Common myeloid progenitor, CD34-positive (primary cell): ENCODE data around the gene RALBP1.

Experiments used
- CTCF ChIA-PET: fragments of 350-600 bp; sonication (Branson Sonifier 250); formaldehyde crosslinking; loops from one replicate; lab custom pipeline; 2021; ENCODE audit warnings: antibody characterized with exemption; lab: Charles Lee
- POLR2A ChIA-PET: fragments of 350-600 bp; sonication (Branson Sonifier 250); formaldehyde crosslinking; loops from one replicate; lab custom pipeline; 2021; ENCODE audit warnings: antibody characterized with exemption; lab: Charles Lee
- DNase-seq, 3 donors: peaks; one replicate each; pipeline versions ENCODE4 v3.0.0 to v3.0.0-alpha.2; 2013
- H3K27ac ChIP-seq, 2 experiments: 1 replicate in 1 of 2; 2 replicates in 1 of 2; pipeline ENCODE4 v1.7.0; 2013; ENCODE audit warnings: inconsistent platforms in 2 of 2, low read length in 2 of 2, mild to moderate bottlenecking in 2 of 2, low read depth in 1 of 2, moderate library complexity in 1 of 2; ENCODE audit not compliant: severe bottlenecking in 2 of 2, insufficient read depth in 1 of 2, poor library complexity in 1 of 2
- H3K27me3 ChIP-seq, 5 experiments: replicated peaks in 2 of 5; 1 replicate in 3 of 5; 2 replicates in 2 of 5; pipeline versions ENCODE4 v1.6.1 to v1.7.0; 2013; ENCODE audit warnings: low read length in 4 of 5, mild to moderate bottlenecking in 2 of 5, moderate library complexity in 2 of 5, inconsistent platforms in 1 of 5; ENCODE audit not compliant: insufficient read depth in 5 of 5, control insufficient read depth in 4 of 5
- H3K36me3 ChIP-seq, 4 experiments: 1 replicate in 2 of 4; 2 replicates in 2 of 4; pipeline versions ENCODE4 v1.6.1 to v1.7.0; 2013; ENCODE audit warnings: low read length in 3 of 4, control low read depth in 1 of 4, mild to moderate bottlenecking in 1 of 4; ENCODE audit not compliant: control insufficient read depth in 4 of 4, insufficient read depth in 4 of 4
- H3K4me1 ChIP-seq, 4 experiments: 1 replicate in 3 of 4; 2 replicates in 1 of 4; pipeline versions ENCODE4 v1.6.1 to v1.7.1; 2013; ENCODE audit warnings: low read length in 3 of 4, mild to moderate bottlenecking in 3 of 4, control low read depth in 1 of 4, inconsistent platforms in 1 of 4, moderate library complexity in 1 of 4; ENCODE audit not compliant: control insufficient read depth in 4 of 4, insufficient read depth in 4 of 4; ENCODE audit errors: control extremely low read depth in 1 of 4
- H3K4me3 ChIP-seq, 7 experiments: 1 replicate in 4 of 7; 2 replicates in 3 of 7; pipeline versions ENCODE4 v1.5.1 to v1.7.0; 2013; ENCODE audit warnings: mild to moderate bottlenecking in 7 of 7, low read length in 6 of 7, moderate library complexity in 6 of 7, inconsistent platforms in 2 of 7, low read depth in 2 of 7, control low read depth in 1 of 7; ENCODE audit not compliant: insufficient read depth in 4 of 7, control insufficient read depth in 1 of 7; ENCODE audit errors: extremely low read depth in 1 of 7
- H3K9me3 ChIP-seq, 5 experiments: 1 replicate in 4 of 5; 2 replicates in 1 of 5; pipeline versions ENCODE4 v1.6.1 to v1.7.1; 2013; ENCODE audit warnings: low read length in 4 of 5, mild to moderate bottlenecking in 2 of 5, inconsistent platforms in 1 of 5, low read depth in 1 of 5, moderate library complexity in 1 of 5; ENCODE audit not compliant: control insufficient read depth in 4 of 5, insufficient read depth in 2 of 5; ENCODE audit errors: control extremely low read depth in 1 of 5
- WGBS: methylation state at CpG from one replicate; pipeline ENCODE4 v1.1.5; 2013; ENCODE audit not compliant: insufficient coverage; 5-methylcytosine and 5-hydroxymethylcytosine counted together

The RALBP1 gene

GRCh38 chr18:9539938-9540337 is 64.6 kb downstream of the RALBP1 start:
- Histone ChIP-seq H3K27me3 (no peaks in the 10 kb centered on the region), H3K4me3 (no peak overlapping the region), H3K4me1 (no peaks in the 10 kb centered on the region), H3K9me3 (no peaks in the 10 kb centered on the region), H3K27ac (no peak overlapping the region), H3K36me3 (peaks cover 4 to 49% (median 30%) of the 10 kb centered on the region in 4 experiments)
- ChIA-PET CTCF (no interaction called here), POLR2A (no interaction called here)
- WGBS = 100% methylated on average over 6 of the region's 8 CpGs
- DNase-seq = no peak

GRCh38 chr18:9542924-9543323 is 67.6 kb downstream of the RALBP1 start:
- POLR2A ChIA-PET = no interaction called here
- no peak for DNase-seq

GRCh38 chr18:9545029-9545428 is 69.7 kb downstream of the RALBP1 start:
- WGBS = 77% methylated on average over 4 of the region's 5 CpGs
- Histone ChIP-seq H3K36me3 (peaks cover 24 to 45% (median 36%) of the 10 kb centered on the region in 4 experiments), H3K27ac (no peak overlapping the region), H3K9me3 (no peaks in the 10 kb centered on the region), H3K4me1 (no peaks in the 10 kb centered on the region), H3K27me3 (no peaks in the 10 kb centered on the region), H3K4me3 (no peak overlapping the region)
- no peak for DNase-seq
- CTCF ChIA-PET = interaction anchor here (1.4 kb wide), 1 partner anchor 67 kb away, joined by 3 read pairs; no protein-coding TSS in a partner anchor
- POLR2A ChIA-PET = no interaction called here

More at GRCh38 chr18:9542924-9543323, 67.6 kb downstream of the RALBP1 start:
- Histone ChIP-seq H3K27me3 (no peaks in the 10 kb centered on the region), H3K27ac (no peak overlapping the region), H3K9me3 (no peaks in the 10 kb centered on the region), H3K36me3 (peaks cover 16 to 47% (median 33%) of the 10 kb centered on the region in 4 experiments), H3K4me3 (no peak overlapping the region), H3K4me1 (no peaks in the 10 kb centered on the region)
- 86% methylated on average over 2 of the region's 4 CpGs for WGBS
- CTCF ChIA-PET = no interaction called here

GRCh38 chr18:9546468-9546867 is 71.2 kb downstream of the RALBP1 start:
- POLR2A ChIA-PET = no interaction called here
- H3K36me3 ChIP-seq = peaks cover 28 to 53% (median 42%) of the 10 kb centered on the region in 4 experiments
- 97% methylated on average over 4 of the region's 6 CpGs for WGBS
- H3K4me1 ChIP-seq = no peaks in the 10 kb centered on the region
- H3K27me3 ChIP-seq = no peaks in the 10 kb centered on the region
- H3K4me3 ChIP-seq = no peak overlapping the region
- H3K9me3 ChIP-seq = no peaks in the 10 kb centered on the region
- no peak for DNase-seq
- CTCF ChIA-PET = no interaction called here
- H3K27ac ChIP-seq = no peak overlapping the region

GRCh38 chr18:9547782-9548181 is 72.5 kb downstream of the RALBP1 start:
- DNase-seq = no peak
- H3K36me3 ChIP-seq = peaks cover 32 to 66% (median 51%) of the 10 kb centered on the region in 4 experiments
- CTCF ChIA-PET = no interaction called here
- POLR2A ChIA-PET = no interaction called here
- H3K27ac ChIP-seq = no peak overlapping the region
- H3K9me3 ChIP-seq = peaks cover 0 to 4% (median 2%) of the 10 kb centered on the region in 5 experiments
- H3K4me3 ChIP-seq = no peak overlapping the region
- H3K27me3 ChIP-seq = no peaks in the 10 kb centered on the region
- WGBS = 98% methylated on average over 4 of the region's 7 CpGs
- no peaks in the 10 kb centered on the region for H3K4me1 ChIP-seq

GRCh38 chr18:9549405-9549804 is 74.1 kb downstream of the RALBP1 start:
- Histone ChIP-seq H3K4me1 (no peaks in the 10 kb centered on the region), H3K36me3 (peaks cover 42 to 82% (median 63%) of the 10 kb centered on the region in 4 experiments), H3K9me3 (peaks cover 0 to 7% (median 3%) of the 10 kb centered on the region in 5 experiments), H3K27ac (no peak overlapping the region), H3K4me3 (no peak overlapping the region), H3K27me3 (no peaks in the 10 kb centered on the region)
- DNase-seq = no peak
- POLR2A ChIA-PET = no interaction called here
- 93% methylated on average over 5 of the region's 7 CpGs for WGBS
- CTCF ChIA-PET = interaction anchor here (0.6 kb wide), 1 partner anchor 110 kb away, joined by 3 read pairs; no protein-coding TSS in a partner anchor

- H3K4me3 ChIP-seq = no peak overlapping the region
- H3K4me1 ChIP-seq = no peaks in the 10 kb centered on the region
- H3K27me3 ChIP-seq = no peaks in the 10 kb centered on the region
- no peak overlapping the region for H3K27ac ChIP-seq
- WGBS = 100% methylated on average over 3 of the region's 4 CpGs
- peaks cover 39 to 92% (median 69%) of the 10 kb centered on the region in 4 experiments for H3K36me3 ChIP-seq
- CTCF ChIA-PET = interaction anchor here (1.1 kb wide), 1 partner anchor 15 kb away, joined by 3 read pairs; no protein-coding TSS in a partner anchor
- no peak for DNase-seq
- POLR2A ChIA-PET = interaction anchor here (1.1 kb wide), 1 partner anchor 9 kb away, joined by 3 read pairs; no protein-coding TSS in a partner anchor
- peaks cover 0 to 7% (median 3%) of the 10 kb centered on the region in 5 experiments for H3K9me3 ChIP-seq
Measured at GRCh38 chr18:9550429-9550828, 75.1 kb downstream of the RALBP1 start.
